Adrenal gland (tissue), 12 donors: ENCODE measurements around the gene HOXA13. TPM values are rescaled to one million over a fixed set of nuclear protein-coding genes. Genes with fewer than 3 reads are reported as not detected.
A peak's percentile ranks its signal among the peaks of the same experiment; 100 is the strongest.

Source experiments
- DNase-seq, 7 donors: peaks; one replicate each; pipeline ENCODE4 v3.0.0-alpha.2; 2019 to 2020
- H3K27ac ChIP-seq, 5 donors: fragments of 200-600 bp; sonication (generic) in 4 of 5; 1 replicate in 3 of 5; 2 replicates in 2 of 5; pipeline versions ENCODE4 v1.5.1 to v1.8.0; 2016 to 2020; ENCODE audit warnings: mild to moderate bottlenecking in 1 of 5
- H3K27me3 ChIP-seq: fragments of 200-600 bp; 2 replicates; pipeline ENCODE4 v1.8.0; 2021
- H3K36me3 ChIP-seq, 2 donors: fragments of 200-600 bp; replicated peaks in 1 of 2; 1 replicate in 1 of 2; 2 replicates in 1 of 2; pipeline versions ENCODE4 v1.5.1 to v1.8.0; 2018 to 2022
- H3K4me1 ChIP-seq, 2 donors: fragments of 200-600 bp; replicated peaks in 1 of 2; 1 replicate in 1 of 2; 2 replicates in 1 of 2; pipeline versions ENCODE4 v1.5.1 to v1.8.0; 2018 to 2021
- H3K4me3 ChIP-seq, 4 donors: fragments of 200-600 bp; sonication (generic) in 3 of 4; one replicate each; pipeline ENCODE4 v1.5.1; 2016 to 2018
- H3K9me3 ChIP-seq, 3 donors: fragments of 200-600 bp; sonication (generic) in 1 of 3; replicated peaks in 1 of 3; 1 replicate in 2 of 3; 2 replicates in 1 of 3; pipeline versions ENCODE4 v1.5.1 to v1.8.0; 2016 to 2021
- CTCF ChIP-seq, 6 experiments: fragments of 450-650 bp in 4 of 6; fragments of 200-600 bp in 2 of 6; sonication (generic) in 1 of 6; IDR thresholded peaks; 1 replicate in 5 of 6; 2 replicates in 1 of 6; pipeline versions ENCODE4 v1.5.1 to v1.8.0; 2016 to 2021; ENCODE audit warnings: antibody characterized with exemption in 6 of 6, mild to moderate bottlenecking in 2 of 6, moderate library complexity in 1 of 6
- POLR2A ChIP-seq, 2 donors: fragments of 450-650 bp; IDR thresholded peaks; one replicate each; pipeline ENCODE4 v1.6.1; 2017; ENCODE audit warnings: antibody characterized with exemption in 2 of 2, mild to moderate bottlenecking in 2 of 2, moderate library complexity in 1 of 2
- WGBS, 4 donors: extraction: QIAGEN DNeasy Blood & Tissue Kit in 2 of 4; methylation state at CpG; one replicate each; pipeline versions ENCODE4 v1.1.5 to v1.1.7; 2013 to 2017; 5-methylcytosine and 5-hydroxymethylcytosine counted together
- intact Hi-C, 2 donors: fragments of 100-400 bp; cut with DNase I; formaldehyde crosslinking; loops; one replicate each; pipeline versions ENCODE4 v1.14.1 to v1.15.0; 2022 to 2023
- polyA plus RNA-seq, 3 donors: library from polyadenylated mRNA; stranded (reverse); fragments of 200-250 nt in 2 of 3; fragments of 350-450 nt in 1 of 3; fragmentation: Illumina TruSeq in 1 of 3; extraction: RNeasy Lipid Tissue Mini Kit (QIAGEN cat#74804) in 1 of 3; gene quantifications; one replicate each; pipeline ENCODE4 v1.2.3, GENCODE V29; 2013 to 2014
- total RNA-seq, 9 donors: library from RNA; depleted of rRNA in 4 of 9; stranded (reverse); fragments of >200 nt in 4 of 9; fragments of 120-200 nt in 1 of 9; fragmentation: NEBNext Ultra II Directional in 1 of 9; extraction: Animal tissue kit (Norgen Biotek cat#: 25700) in 1 of 9; gene quantifications; one replicate each; pipeline versions ENCODE4 v1.1.0 to v1.2.4, GENCODE V29; 2013 to 2023
- donor health status: healthy with polysubstance abuse.
- donor health status: Bipolar disorder and iron deficiency.
- donor health status: DM: yes; HTN: yes; CAD: no.
- donor health status: DM: no; HTN: no; CAD: no.
- donor health status: DM: no; HTN: no; CAD: no.
- donor health status: DM: yes; HTN: yes; CAD: no.

The HOXA13 gene
- total and polyA plus RNA-seq, 12 donors: 0.17 to 1.4 (median 0.56) TPM; not detected in 1

- Histone ChIP-seq H3K27ac (no peak overlapping the region), H3K36me3 (no peaks in the 10 kb centered on the region), H3K4me3 (no peak overlapping the region), H3K4me1 (peaks cover 19% of the 10 kb centered on the region in 2 donors), H3K9me3 (no peaks in the 10 kb centered on the region), H3K27me3 (peaks cover 78% of the 10 kb centered on the region)
- peak in 2 of 7 donors; percentile 7 to 33 for DNase-seq
- WGBS, 4 donors: 69 to 87% (median 81%) methylated on average over 9 to 12 of the region's 12 CpGs
- intact Hi-C loops: loop anchor here in 1 of 2 donors (10.0 kb wide), 1 partner anchor 1306 kb away; no protein-coding TSS in a partner anchor
- TF ChIP-seq POLR2A (IDR thresholded peaks at IDR 0.05) (no peak), CTCF (IDR thresholded peaks at IDR 0.05) (no peak)
Measured at GRCh38 chr7:27180431-27181420, 19.2 kb downstream of the HOXA13 start.

- no peak for TF ChIP-seq POLR2A (IDR thresholded peaks at IDR 0.05)
- peak; percentile 55 to 84 (median 68) for TF ChIP-seq CTCF (IDR thresholded peaks at IDR 0.05)
- Histone ChIP-seq H3K27me3 (peaks cover 73% of the 10 kb centered on the region), H3K4me1 (peaks cover 16 to 18% of the 10 kb centered on the region in 2 donors), H3K9me3 (no peaks in the 10 kb centered on the region), H3K36me3 (no peaks in the 10 kb centered on the region), H3K4me3 (no peak overlapping the region), H3K27ac (no peak overlapping the region)
- DNase-seq: peak in 6 of 7 donors; percentile 53 to 75 (median 71)
- intact Hi-C loops: loop anchor here in 1 of 2 donors (10.0 kb wide), 1 partner anchor 1305 kb away; no protein-coding TSS in a partner anchor
- 18 to 21% (median 19%) methylated on average over 50 to 56 of the region's 56 CpGs for WGBS, 4 donors
Measured at GRCh38 chr7:27179503-27180430, 20.1 kb downstream of the HOXA13 start.

- H3K4me1 ChIP-seq: peaks cover 13 to 15% of the 10 kb centered on the region in 2 donors
- H3K4me3 ChIP-seq: no peak overlapping the region
- peak in 1 of 7 donors; percentile 39 for DNase-seq
- H3K27ac ChIP-seq: no peak overlapping the region
- no peaks in the 10 kb centered on the region for H3K9me3 ChIP-seq
- WGBS, 4 donors: 66 to 74% (median 70%) methylated on average over 14 of the region's 14 CpGs
- TF ChIP-seq POLR2A (IDR thresholded peaks at IDR 0.05) (no peak), CTCF (IDR thresholded peaks at IDR 0.05) (no peak)
- intact Hi-C loops: no loop called here
- H3K36me3 ChIP-seq: no peaks in the 10 kb centered on the region
- H3K27me3 ChIP-seq: peaks cover 73% of the 10 kb centered on the region
Measured at GRCh38 chr7:27179030-27179429, 20.9 kb downstream of the HOXA13 start.
